ENCODE measurements around the gene NRN1L. TPM values are rescaled to one million over a fixed set of nuclear protein-coding genes. Genes with fewer than 3 reads are reported as not detected.

NRN1L gene
- total and polyA plus RNA-seq, 4 donors = 1.1 to 5.8 (median 3.6) TPM

DNA sequence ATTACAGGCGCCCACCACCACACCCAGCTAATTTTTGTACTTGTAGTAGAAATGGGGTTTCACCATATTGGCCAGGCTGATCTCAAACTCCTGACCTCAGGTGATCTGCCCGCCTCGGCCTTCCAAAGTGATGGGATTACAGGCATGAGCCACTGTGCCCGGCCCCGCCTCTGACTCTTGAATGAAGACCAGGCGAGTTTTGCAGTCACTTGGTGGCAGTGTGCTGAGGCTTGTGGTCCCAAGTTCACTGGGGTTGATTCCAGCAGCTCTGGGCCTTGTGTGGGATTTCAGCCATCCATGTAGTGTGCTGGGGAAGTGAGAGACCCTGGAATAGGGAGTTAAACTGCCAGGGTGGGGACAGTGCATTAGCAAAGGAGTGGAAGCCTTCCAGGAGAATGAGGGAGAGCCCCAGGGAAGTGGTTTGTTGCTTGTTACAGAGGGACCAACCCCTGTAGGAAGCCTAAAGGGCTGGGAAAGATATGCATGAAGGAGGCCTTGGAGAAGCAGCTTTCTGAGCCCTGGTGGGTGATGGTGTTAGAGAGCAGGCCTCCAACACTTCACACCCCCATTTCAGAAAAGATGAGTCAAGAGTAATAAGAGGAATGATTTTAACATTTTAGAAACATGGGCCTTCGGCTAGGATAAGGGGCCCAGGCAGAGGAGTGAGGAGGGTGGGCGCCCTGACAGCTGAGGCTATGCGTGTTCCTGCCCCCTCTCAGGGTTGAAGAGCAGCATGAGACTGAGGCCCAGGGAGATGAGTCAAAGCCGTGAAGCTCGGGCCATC, 22.9 kb downstream of the NRN1L start:
- DNase-seq (no peak), ATAC-seq (ENCODE audit: insufficient read depth, low FRiP score) (no peak)
- peaks cover 0 to 3% (median 0%) of the 10 kb centered on the region in 5 donors for H3K4me1 ChIP-seq (ENCODE audit: control insufficient read depth in 5 of 5, insufficient read depth in 5 of 5, low read length in 5 of 5)
- H3K4me3 ChIP-seq = no peak overlapping the region
- TF ChIP-seq, protein P1, sequence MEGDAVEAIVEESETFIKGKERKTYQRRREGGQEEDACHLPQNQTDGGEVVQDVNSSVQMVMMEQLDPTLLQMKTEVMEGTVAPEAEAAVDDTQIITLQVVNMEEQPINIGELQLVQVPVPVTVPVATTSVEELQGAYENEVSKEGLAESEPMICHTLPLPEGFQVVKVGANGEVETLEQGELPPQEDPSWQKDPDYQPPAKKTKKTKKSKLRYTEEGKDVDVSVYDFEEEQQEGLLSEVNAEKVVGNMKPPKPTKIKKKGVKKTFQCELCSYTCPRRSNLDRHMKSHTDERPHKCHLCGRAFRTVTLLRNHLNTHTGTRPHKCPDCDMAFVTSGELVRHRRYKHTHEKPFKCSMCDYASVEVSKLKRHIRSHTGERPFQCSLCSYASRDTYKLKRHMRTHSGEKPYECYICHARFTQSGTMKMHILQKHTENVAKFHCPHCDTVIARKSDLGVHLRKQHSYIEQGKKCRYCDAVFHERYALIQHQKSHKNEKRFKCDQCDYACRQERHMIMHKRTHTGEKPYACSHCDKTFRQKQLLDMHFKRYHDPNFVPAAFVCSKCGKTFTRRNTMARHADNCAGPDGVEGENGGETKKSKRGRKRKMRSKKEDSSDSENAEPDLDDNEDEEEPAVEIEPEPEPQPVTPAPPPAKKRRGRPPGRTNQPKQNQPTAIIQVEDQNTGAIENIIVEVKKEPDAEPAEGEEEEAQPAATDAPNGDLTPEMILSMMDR (IDR thresholded peaks at IDR 0.05; ENCODE audit: control extremely low read depth, extremely low read depth) = no peak
- H3K27me3 ChIP-seq (ENCODE audit: control insufficient read depth in 3 of 3, insufficient read depth in 3 of 3, low read length in 2 of 3) = no peaks in the 10 kb centered on the region
- WGBS, 2 donors = 92 to 93% methylated on average over 11 of the region's 11 CpGs
- peaks cover 0 to 33% (median 18%) of the 10 kb centered on the region in 4 donors for H3K36me3 ChIP-seq (ENCODE audit: control insufficient read depth in 4 of 4, insufficient read depth in 4 of 4, low read length in 4 of 4)
- no peaks in the 10 kb centered on the region for H3K9me3 ChIP-seq (ENCODE audit: control insufficient read depth in 4 of 4, insufficient read depth in 3 of 4, low read length in 3 of 4)
- H3K9ac ChIP-seq (ENCODE audit: insufficient read depth in 1 of 2, low read length in 2 of 2) = no peak overlapping the region
- no peak overlapping the region for H3K27ac ChIP-seq (ENCODE audit: low read depth in 1 of 2, low read length in 1 of 2)

DNA sequence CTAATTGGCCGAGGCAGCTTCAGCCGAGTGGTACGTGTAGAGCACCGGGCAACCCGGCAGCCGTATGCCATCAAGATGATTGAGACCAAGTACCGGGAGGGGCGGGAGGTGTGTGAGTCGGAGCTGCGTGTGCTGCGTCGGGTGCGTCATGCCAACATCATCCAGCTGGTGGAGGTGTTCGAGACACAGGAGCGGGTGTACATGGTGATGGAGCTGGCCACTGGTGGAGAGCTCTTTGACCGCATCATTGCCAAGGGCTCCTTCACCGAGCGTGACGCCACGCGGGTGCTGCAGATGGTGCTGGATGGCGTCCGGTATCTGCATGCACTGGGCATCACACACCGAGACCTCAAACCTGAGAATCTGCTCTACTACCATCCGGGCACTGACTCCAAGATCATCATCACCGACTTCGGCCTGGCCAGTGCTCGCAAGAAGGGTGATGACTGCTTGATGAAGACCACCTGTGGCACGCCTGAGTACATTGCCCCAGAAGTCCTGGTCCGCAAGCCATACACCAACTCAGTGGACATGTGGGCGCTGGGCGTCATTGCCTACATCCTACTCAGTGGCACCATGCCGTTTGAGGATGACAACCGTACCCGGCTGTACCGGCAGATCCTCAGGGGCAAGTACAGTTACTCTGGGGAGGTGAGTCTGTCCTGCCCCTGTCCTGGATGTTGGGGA, 24.5 kb downstream of the NRN1L start:
- DNase-seq = no peak
- TF ChIP-seq, protein P1 (IDR thresholded peaks at IDR 0.05; ENCODE audit: control extremely low read depth, extremely low read depth) = no peak
- H3K9me3 ChIP-seq (ENCODE audit: control insufficient read depth in 4 of 4, insufficient read depth in 3 of 4, low read length in 3 of 4) = no peaks in the 10 kb centered on the region
- no peak overlapping the region for H3K27ac ChIP-seq (ENCODE audit: low read depth in 1 of 2, low read length in 1 of 2)
- ATAC-seq (ENCODE audit: insufficient read depth, low FRiP score) = no peak
- H3K9ac ChIP-seq (ENCODE audit: insufficient read depth in 1 of 2, low read length in 2 of 2) = no peak overlapping the region
- peaks cover 0 to 2% (median 0%) of the 10 kb centered on the region in 5 donors for H3K4me1 ChIP-seq (ENCODE audit: control insufficient read depth in 5 of 5, insufficient read depth in 5 of 5, low read length in 5 of 5)
- no peaks in the 10 kb centered on the region for H3K27me3 ChIP-seq (ENCODE audit: control insufficient read depth in 3 of 3, insufficient read depth in 3 of 3, low read length in 2 of 3)
- H3K36me3 ChIP-seq (ENCODE audit: control insufficient read depth in 4 of 4, insufficient read depth in 4 of 4, low read length in 4 of 4) = peaks cover 0 to 29% (median 20%) of the 10 kb centered on the region in 4 donors
- 96 to 97% methylated on average over 36 of the region's 36 CpGs for WGBS, 2 donors
- H3K4me3 ChIP-seq = no peak overlapping the region

DNA sequence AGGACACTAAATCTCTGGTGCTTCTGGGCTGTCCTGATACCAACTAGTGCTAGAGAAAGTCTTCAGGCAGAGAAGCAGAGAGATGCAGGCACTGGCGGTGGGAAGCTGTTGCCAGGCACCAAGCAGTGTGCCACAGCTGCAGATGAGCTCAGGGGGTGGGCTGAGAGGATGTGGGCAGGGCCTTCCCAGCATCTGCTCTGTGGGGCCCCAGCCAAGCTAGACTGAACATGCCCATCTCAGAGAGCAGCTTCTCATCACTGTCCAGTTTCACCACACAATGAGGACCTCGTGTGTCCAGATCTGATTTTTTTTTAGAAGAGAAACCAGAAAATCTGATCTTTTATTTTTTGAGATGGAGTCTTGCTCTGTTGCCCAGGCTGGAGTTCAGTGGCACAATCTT, 25.5 kb downstream of the NRN1L start:
- ATAC-seq (ENCODE audit: insufficient read depth, low FRiP score) = no peak

More for the DNA sequence above, 25.5 kb downstream of the NRN1L start:
- peaks cover 0 to 29% (median 19%) of the 10 kb centered on the region in 4 donors for H3K36me3 ChIP-seq (ENCODE audit: control insufficient read depth in 4 of 4, insufficient read depth in 4 of 4, low read length in 4 of 4)
- H3K4me1 ChIP-seq (ENCODE audit: control insufficient read depth in 5 of 5, insufficient read depth in 5 of 5, low read length in 5 of 5) = peaks cover 0 to 2% (median 0%) of the 10 kb centered on the region in 5 donors
- DNase-seq = no peak
- H3K27ac ChIP-seq (ENCODE audit: low read depth in 1 of 2, low read length in 1 of 2) = no peak overlapping the region
- no peak overlapping the region for H3K4me3 ChIP-seq
- no peaks in the 10 kb centered on the region for H3K27me3 ChIP-seq (ENCODE audit: control insufficient read depth in 3 of 3, insufficient read depth in 3 of 3, low read length in 2 of 3)
- H3K9ac ChIP-seq (ENCODE audit: insufficient read depth in 1 of 2, low read length in 2 of 2) = no peak overlapping the region
- WGBS, 2 donors = 57 to 65% methylated on average over 2 of the region's 2 CpGs
- H3K9me3 ChIP-seq (ENCODE audit: control insufficient read depth in 4 of 4, insufficient read depth in 3 of 4, low read length in 3 of 4) = no peaks in the 10 kb centered on the region
- TF ChIP-seq, protein P1 (IDR thresholded peaks at IDR 0.05; ENCODE audit: control extremely low read depth, extremely low read depth) = no peak

Measured in lung (tissue), 12 donors.